GM12872 (cell line): ENCODE measurements around the gene ADAM10.

Experiments used
- TF ChIP-seq, protein P1 (sequence below): IDR thresholded peaks from 3 replicates; pipeline ENCODE4 v1.5.1; 2011; ENCODE audit warnings: low read depth, mild to moderate bottlenecking, low read length, moderate library complexity; ENCODE audit not compliant: insufficient read depth

The ADAM10 gene

GRCh38 chr15:58584789-58585461 is 164.6 kb downstream of the ADAM10 start:
- TF ChIP-seq, protein P1, sequence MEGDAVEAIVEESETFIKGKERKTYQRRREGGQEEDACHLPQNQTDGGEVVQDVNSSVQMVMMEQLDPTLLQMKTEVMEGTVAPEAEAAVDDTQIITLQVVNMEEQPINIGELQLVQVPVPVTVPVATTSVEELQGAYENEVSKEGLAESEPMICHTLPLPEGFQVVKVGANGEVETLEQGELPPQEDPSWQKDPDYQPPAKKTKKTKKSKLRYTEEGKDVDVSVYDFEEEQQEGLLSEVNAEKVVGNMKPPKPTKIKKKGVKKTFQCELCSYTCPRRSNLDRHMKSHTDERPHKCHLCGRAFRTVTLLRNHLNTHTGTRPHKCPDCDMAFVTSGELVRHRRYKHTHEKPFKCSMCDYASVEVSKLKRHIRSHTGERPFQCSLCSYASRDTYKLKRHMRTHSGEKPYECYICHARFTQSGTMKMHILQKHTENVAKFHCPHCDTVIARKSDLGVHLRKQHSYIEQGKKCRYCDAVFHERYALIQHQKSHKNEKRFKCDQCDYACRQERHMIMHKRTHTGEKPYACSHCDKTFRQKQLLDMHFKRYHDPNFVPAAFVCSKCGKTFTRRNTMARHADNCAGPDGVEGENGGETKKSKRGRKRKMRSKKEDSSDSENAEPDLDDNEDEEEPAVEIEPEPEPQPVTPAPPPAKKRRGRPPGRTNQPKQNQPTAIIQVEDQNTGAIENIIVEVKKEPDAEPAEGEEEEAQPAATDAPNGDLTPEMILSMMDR = no peak

DNA sequence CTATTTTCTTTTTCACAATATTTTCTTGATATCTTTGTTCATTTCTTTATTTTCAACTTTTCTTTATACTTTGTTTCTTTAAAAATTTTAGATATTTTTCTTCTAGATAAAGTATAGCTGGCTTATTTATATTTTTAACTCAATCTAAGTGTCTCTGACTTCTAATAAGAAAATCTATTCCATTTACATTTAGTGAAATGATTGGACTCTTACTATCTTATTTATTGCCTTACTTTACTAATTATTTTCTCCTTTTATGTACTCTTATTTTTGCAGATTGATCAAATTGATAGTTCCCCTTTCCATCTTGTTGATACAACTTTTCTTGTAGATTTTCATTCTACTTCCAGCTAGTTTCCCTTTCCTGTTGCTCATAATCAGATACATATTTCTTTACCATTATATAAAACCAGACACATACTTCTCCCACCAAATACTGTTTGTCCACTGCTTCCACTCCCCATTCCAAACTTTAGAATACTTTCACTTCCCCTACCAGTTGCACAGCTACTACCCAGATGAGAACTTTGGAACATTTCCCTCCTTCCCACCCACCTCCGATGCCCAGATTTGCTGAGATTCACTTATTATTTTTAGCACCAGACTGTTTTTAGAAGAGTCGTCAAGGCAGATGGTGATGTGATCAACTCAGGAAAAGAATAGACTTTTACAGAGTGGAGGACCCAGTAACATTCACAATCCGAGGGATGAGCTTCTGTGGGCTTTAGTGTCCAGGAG is 166.2 kb downstream of the ADAM10 start:
- TF ChIP-seq, protein P1 = no peak

DNA sequence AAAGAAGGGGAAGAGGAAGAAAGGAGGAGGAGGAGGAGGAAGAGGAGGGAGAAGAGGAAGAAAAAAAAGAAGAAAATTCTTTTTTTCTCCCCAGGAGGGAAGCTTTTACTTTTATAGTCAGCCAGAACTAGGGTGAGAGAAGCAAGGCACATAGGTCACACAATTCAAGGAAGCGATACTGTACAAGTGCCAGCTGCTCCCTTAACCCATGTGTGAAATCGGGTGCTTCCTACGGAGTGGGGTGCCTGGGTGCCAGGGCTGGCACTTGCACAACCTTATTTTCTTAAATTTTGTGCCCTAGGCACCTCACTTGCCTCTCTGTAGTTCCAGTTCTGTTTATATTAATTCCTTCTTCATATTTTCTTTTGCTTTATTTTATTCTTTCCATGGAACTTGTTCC is 167.3 kb downstream of the ADAM10 start:
- TF ChIP-seq, protein P1 = no peak

- TF ChIP-seq, protein P1 = no peak
Observed at GRCh38 chr15:58576657-58577056, 172.8 kb downstream of the ADAM10 start.

GRCh38 chr15:58575045-58575786 is 174.3 kb downstream of the ADAM10 start:
- TF ChIP-seq, protein P1 = no peak

- TF ChIP-seq, protein P1 = no peak
Observed at GRCh38 chr15:58574631-58575030, 174.9 kb downstream of the ADAM10 start.

DNA sequence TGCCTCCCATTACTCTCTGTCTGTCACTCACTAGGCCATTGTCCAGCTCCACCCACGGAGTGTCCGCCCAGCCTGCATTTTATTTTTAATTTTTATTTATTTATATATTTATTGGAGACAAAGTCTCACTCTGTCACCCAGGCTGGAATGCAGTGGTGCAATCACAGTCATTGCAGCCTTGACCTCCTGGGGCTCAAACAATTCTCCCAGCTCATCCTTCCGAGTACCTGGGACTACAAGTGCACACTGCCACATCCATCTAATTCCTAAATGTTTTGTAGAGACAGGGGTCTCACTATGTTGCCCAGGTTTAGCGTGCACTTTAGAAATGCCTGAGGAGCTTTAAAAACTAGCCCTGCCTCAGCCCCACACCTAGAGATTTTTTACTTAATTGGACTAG is 176.2 kb downstream of the ADAM10 start:
- TF ChIP-seq, protein P1 = no peak
